A549 (cell line): ENCODE measurements around the gene DCLK1. TPM values are rescaled to one million over a fixed set of nuclear protein-coding genes. Genes with fewer than 3 reads are reported as not detected.

ENCODE experiments used
- ATAC-seq, 2 experiments: fragments of 200-7000 bp in 1 of 2; fragments of >200 bp in 1 of 2; cut with Nextera tagmentation in 1 of 2; cut with Tn5 transposase in 1 of 2; 3 replicates each; pipeline versions ENCODE4 v1.8.0 to v1.9.1; 2018 to 2020; ENCODE audit warnings: mild to moderate bottlenecking in 1 of 2, moderate library complexity in 1 of 2
- CTCF ChIA-PET: fragments of 300-600 bp; sonication (Branson Sonifier 250); formaldehyde crosslinking; extraction: SDS; loops from one replicate; lab custom pipeline; 2021; ENCODE audit warnings: antibody characterized with exemption, inconsistent platforms; lab: Yijun Ruan, JAX
- POLR2A ChIA-PET: fragments of 350-600 bp; formaldehyde crosslinking; extraction: SDS; loops from one replicate; lab custom pipeline; 2021; ENCODE audit warnings: antibody characterized with exemption, inconsistent platforms; lab: Yijun Ruan, JAX
- DNase-seq, 2 experiments: peaks; one replicate each; pipeline versions ENCODE4 v3.0.0 to v3.0.0-alpha.2; 2011 to 2016; ENCODE audit warnings: low read depth in 1 of 2, low spot score in 1 of 2
- FAIRE-seq: peaks from 2 replicates; lab custom pipeline; 2011; peaks lifted over from hg19 to GRCh38; lab: Jason Lieb, UNC
- H3K27ac ChIP-seq, 2 experiments: fragments of >200 bp; sonication (Bioruptor Twin); formaldehyde crosslinking; 3 replicates each; pipeline ENCODE4 v1.5.1; 2016 to 2017
- H3K4me1 ChIP-seq: fragments of >200 bp; sonication (Bioruptor Twin); formaldehyde crosslinking; 3 replicates; pipeline ENCODE4 v1.6.1; 2016
- H3K4me2 ChIP-seq: fragments of >200 bp; sonication (Bioruptor Twin); formaldehyde crosslinking; 3 replicates; pipeline ENCODE4 v1.6.1; 2016
- H3K4me3 ChIP-seq: fragments of >200 bp; sonication (Bioruptor Twin); formaldehyde crosslinking; 3 replicates; pipeline ENCODE4 v1.5.1; 2016
- H3K9me3 ChIP-seq: fragments of >200 bp; sonication (Bioruptor Twin); formaldehyde crosslinking; 3 replicates; pipeline ENCODE4 v1.6.1; 2016
- ATOH8 ChIP-seq: fragments of 250-450 bp; sonication (Bioruptor Pico); IDR thresholded peaks from 2 replicates; pipeline ENCODE4 v1.5.0; 2020; ENCODE audit warnings: low read depth, mild to moderate bottlenecking, moderate library complexity
- CBX8 ChIP-seq: fragments of 200-600 bp; sonication (generic); IDR thresholded peaks from 2 replicates; pipeline ENCODE4 v1.6.1; 2016
- CTCF ChIP-seq: fragments of >200 bp; sonication (Bioruptor Twin); formaldehyde crosslinking; IDR thresholded peaks from 3 replicates; pipeline ENCODE4 v1.5.1; 2016
- EHF ChIP-seq: fragments of 250-450 bp; sonication (Bioruptor Pico); IDR thresholded peaks from 2 replicates; pipeline ENCODE4 v1.5.0; 2020; ENCODE audit warnings: mild to moderate bottlenecking
- EP300 ChIP-seq, 2 experiments: fragments of >200 bp; sonication (Bioruptor Twin); formaldehyde crosslinking; IDR thresholded peaks; 2 replicates in 1 of 2; 3 replicates in 1 of 2; pipeline ENCODE4 v1.6.1; 2016 to 2017
- ESRRA ChIP-seq: fragments of 150-350 bp; IDR thresholded peaks from 2 replicates; pipeline ENCODE4 v1.6.1; 2014; ENCODE audit warnings: mild to moderate bottlenecking, low read length, borderline replicate concordance
- GATA3 ChIP-seq: IDR thresholded peaks from 2 replicates; pipeline ENCODE4 v1.6.1; 2012; ENCODE audit warnings: borderline replicate concordance
- HEYL ChIP-seq: fragments of 250-450 bp; sonication (Bioruptor Pico); IDR thresholded peaks from 2 replicates; pipeline ENCODE4 v1.8.0; 2021; ENCODE audit warnings: mild to moderate bottlenecking, moderate library complexity
- HMGXB4 ChIP-seq: fragments of 250-450 bp; sonication (Bioruptor Pico); IDR thresholded peaks from 2 replicates; pipeline ENCODE4 v1.5.0; 2021; ENCODE audit warnings: mild to moderate bottlenecking, moderate library complexity, borderline replicate concordance
- NPAS2 ChIP-seq: fragments of 250-450 bp; sonication (Bioruptor Pico); IDR thresholded peaks from 2 replicates; pipeline ENCODE4 v1.8.0; 2022; ENCODE audit warnings: mild to moderate bottlenecking, moderate library complexity, borderline replicate concordance
- NR3C1 ChIP-seq: fragments of >200 bp; sonication (Bioruptor Twin); formaldehyde crosslinking; IDR thresholded peaks from 3 replicates; pipeline ENCODE4 v1.6.1; 2017
- PBX3 ChIP-seq: IDR thresholded peaks from 2 replicates; pipeline ENCODE4 v1.6.1; 2012
- POLR2AphosphoS2 ChIP-seq: conservative IDR thresholded peaks from 2 replicates; pipeline ENCODE4 v1.6.1; 2012; ENCODE audit warnings: low read length, improper control_type of control experiment, inconsistent platforms
- RARB ChIP-seq: fragments of 250-450 bp; sonication (Bioruptor Pico); IDR thresholded peaks from 2 replicates; pipeline ENCODE4 v1.8.0; 2021; ENCODE audit warnings: mild to moderate bottlenecking, moderate library complexity
- REST ChIP-seq: fragments of 200-600 bp; sonication (generic); IDR thresholded peaks from 2 replicates; pipeline ENCODE4 v1.6.1; 2016; ENCODE audit warnings: antibody characterized with exemption, mild to moderate bottlenecking, moderate library complexity
- SMC3 ChIP-seq: fragments of >200 bp; sonication (Bioruptor Twin); formaldehyde crosslinking; IDR thresholded peaks from 3 replicates; pipeline ENCODE4 v1.6.1; 2018; ENCODE audit warnings: inconsistent platforms
- SREBF2 ChIP-seq: fragments of 450-650 bp; IDR thresholded peaks from 2 replicates; pipeline ENCODE4 v1.6.1; 2014; ENCODE audit warnings: mild to moderate bottlenecking, moderate library complexity
- ZSCAN20 ChIP-seq: fragments of 250-450 bp; sonication (Bioruptor Pico); IDR thresholded peaks from 2 replicates; pipeline ENCODE4 v1.8.0; 2022; ENCODE audit warnings: mild to moderate bottlenecking, moderate library complexity
- WGBS: methylation state at CpG from one replicate; pipeline ENCODE4 v1.1.6; 2017; ENCODE audit errors: missing lambda C conversion rate; 5-methylcytosine and 5-hydroxymethylcytosine counted together
- polyA plus RNA-seq, 4 experiments: library from polyadenylated mRNA; depleted of rRNA in 3 of 4; stranded (reverse); fragments of >200 nt; fragmentation: RNase III in 1 of 4; extraction: RNeasy Plus Mini Kit Qiagen cat#74134 plus additional on column Dnase treatment in 1 of 4; gene quantifications; 2 replicates in 3 of 4; 3 replicates in 1 of 4; pipeline ENCODE4 v1.2.3, GENCODE V29; 2011 to 2017
- TF ChIP-seq, protein P1 (sequence below): fragments of 150-350 bp; IDR thresholded peaks from 2 replicates; pipeline ENCODE4 v1.6.1; 2014; ENCODE audit warnings: low read depth, mild to moderate bottlenecking, low read length

DCLK1 gene
- polyA plus RNA-seq, 2 of the 4 experiments (the other 2 are of a cell fraction), result 0.13 to 0.21 TPM

- TF ChIP-seq ATOH8 (no peak), CBX8 (no peak), EP300 (IDR thresholded peaks at IDR 0.05) (no peak), NR3C1 (no peak), POLR2AphosphoS2 (no peak)
These were observed 165.2 kb downstream of the DCLK1 start (continued) for GRCh38 chr13:35966024-35966423.

DNA sequence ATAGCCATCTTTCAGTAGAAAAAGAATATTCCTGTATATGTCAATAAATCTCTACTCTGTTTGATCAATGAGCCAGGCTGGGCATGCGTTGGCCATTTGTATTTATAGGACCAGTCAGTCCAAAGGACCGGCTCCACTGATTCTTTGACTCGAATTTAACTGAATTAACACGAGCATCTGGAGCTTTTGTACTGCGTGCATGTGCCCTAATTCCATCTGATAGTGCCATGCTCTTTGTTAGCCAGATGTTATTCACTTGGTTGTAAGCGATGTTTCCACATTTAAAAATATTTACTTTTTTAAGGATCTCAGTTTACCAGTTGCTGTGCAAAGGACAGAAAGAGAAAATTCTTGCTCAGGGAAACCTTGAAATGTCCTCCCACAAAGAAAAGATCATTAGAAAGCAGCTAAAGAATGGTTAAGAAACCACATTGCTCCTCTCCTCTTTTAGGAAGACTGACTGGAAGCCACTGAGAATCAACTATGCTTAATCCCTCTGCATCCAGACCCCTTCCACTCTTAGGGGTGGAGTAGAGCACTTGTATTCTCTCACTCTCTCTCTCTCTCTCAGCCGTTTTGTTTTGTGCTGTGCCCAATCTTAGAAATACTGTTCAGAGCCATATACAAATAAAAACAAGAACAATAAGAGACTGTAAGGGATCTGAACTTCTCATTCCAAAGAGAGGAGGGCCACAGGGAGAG is 165.8 kb downstream of the DCLK1 start:
- H3K4me2 ChIP-seq, result peak overlapping the region; percentile 26; the same call in 1 of the 3 replicates
- no peak for ATAC-seq
- no peaks in the 10 kb centered on the region for H3K9me3 ChIP-seq
- no peak for FAIRE-seq
- 37% methylated on average over 7 of the region's 7 CpGs for WGBS
- H3K4me3 ChIP-seq, result no peak overlapping the region
- ChIA-PET POLR2A (no interaction called here), CTCF (no interaction called here)
- no peak for TF ChIP-seq CBX8
- no peak for TF ChIP-seq GATA3
- no peak for TF ChIP-seq RARB (CRISPR knock-in tag)
- no peak for TF ChIP-seq CTCF
- H3K4me1 ChIP-seq, result peaks cover 5% of the 10 kb centered on the region; the same call in 2 of the 3 replicates
- no peak overlapping the region for H3K27ac ChIP-seq
- DNase-seq, result no peak

DNA sequence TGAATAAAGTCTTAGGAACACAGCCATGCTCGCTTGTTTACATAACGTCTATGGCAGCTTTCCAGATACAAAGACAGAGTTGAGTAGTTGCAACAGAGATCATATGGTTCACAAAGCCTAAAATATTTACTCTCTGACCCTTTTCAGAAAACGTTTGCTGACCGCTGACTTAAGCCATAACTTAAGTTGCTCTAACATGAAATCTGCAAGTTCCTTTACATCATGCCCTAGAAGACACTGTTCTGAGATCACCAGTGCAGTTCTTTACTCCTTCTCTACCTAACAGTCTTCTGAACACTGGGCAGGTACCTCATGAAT is 166.4 kb downstream of the DCLK1 start:
- peaks cover 5% of the 10 kb centered on the region; the same call in 2 of the 3 replicates for H3K4me1 ChIP-seq
- no peak for ATAC-seq
- peak overlapping the region; percentile 26; the same call in 2 of the 3 replicates for H3K4me2 ChIP-seq
- 14% methylated on average over 4 of the region's 4 CpGs for WGBS
- no peaks in the 10 kb centered on the region for H3K9me3 ChIP-seq
- no peak for FAIRE-seq
- ChIA-PET POLR2A (no interaction called here), CTCF (interaction anchor here (0.7 kb wide), 1 partner anchor 526 kb away, joined by 3 read pairs; no protein-coding TSS in a partner anchor)
- DNase-seq, result peak in 1 of 2 experiments; percentile 2
- no peak for TF ChIP-seq EP300 (IDR thresholded peaks at IDR 0.05)
- TF ChIP-seq HEYL, result no peak
- TF ChIP-seq ESRRA, result no peak
- TF ChIP-seq NPAS2 (CRISPR knock-in tag), result no peak
- TF ChIP-seq GATA3, result no peak
- no peak for TF ChIP-seq SMC3
- TF ChIP-seq EHF (CRISPR knock-in tag), result no peak
- TF ChIP-seq SREBF2, result no peak
- no peak for TF ChIP-seq NR3C1
- no peak for TF ChIP-seq PBX3
- TF ChIP-seq, protein P1, sequence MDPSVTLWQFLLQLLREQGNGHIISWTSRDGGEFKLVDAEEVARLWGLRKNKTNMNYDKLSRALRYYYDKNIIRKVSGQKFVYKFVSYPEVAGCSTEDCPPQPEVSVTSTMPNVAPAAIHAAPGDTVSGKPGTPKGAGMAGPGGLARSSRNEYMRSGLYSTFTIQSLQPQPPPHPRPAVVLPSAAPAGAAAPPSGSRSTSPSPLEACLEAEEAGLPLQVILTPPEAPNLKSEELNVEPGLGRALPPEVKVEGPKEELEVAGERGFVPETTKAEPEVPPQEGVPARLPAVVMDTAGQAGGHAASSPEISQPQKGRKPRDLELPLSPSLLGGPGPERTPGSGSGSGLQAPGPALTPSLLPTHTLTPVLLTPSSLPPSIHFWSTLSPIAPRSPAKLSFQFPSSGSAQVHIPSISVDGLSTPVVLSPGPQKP, result no peak
- TF ChIP-seq HMGXB4 (CRISPR knock-in tag), result no peak
- TF ChIP-seq ZSCAN20 (CRISPR knock-in tag), result no peak
- no peak for TF ChIP-seq REST
- TF ChIP-seq, all 56 proteins: peak for 0
- no peak overlapping the region for H3K27ac ChIP-seq
- no peak overlapping the region for H3K4me3 ChIP-seq
